Measurements from ENCODE around the gene PAX8. TPM values are rescaled to one million over a fixed set of nuclear protein-coding genes. Genes with fewer than 3 reads are reported as not detected.

Gene PAX8
- total and polyA plus RNA-seq, 10 of the 15 experiments (the other 5 are each of a cell fraction or from before 2014, with no cell fraction given): 0.16 to 2.5 (median 0.97) TPM

DNA sequence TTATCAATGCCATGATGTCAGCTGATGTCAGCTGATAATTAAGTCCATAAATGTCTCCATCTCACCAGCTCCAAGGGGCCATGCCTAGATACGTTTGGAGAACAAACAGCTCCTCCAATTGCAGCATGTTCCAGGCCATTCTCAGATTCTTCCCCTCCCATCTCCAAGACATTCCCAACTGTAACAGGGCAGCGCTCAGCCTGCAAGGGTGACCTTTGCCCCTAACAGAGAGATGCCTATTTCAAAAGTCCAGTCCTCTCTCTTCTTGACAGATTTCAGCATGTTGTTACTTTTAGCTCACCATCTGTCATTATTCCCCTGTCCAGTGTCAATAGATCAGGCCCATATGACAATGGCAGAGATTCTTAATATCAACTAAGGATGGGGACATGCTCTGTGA lies 95.0 kb downstream of the PAX8 start:
- no TSS peak for BruUV-seq (replicated peaks)
- H3K27ac ChIP-seq (ENCODE audit: control insufficient read depth, insufficient read depth): no peak overlapping the region
- ATAC-seq: no peak
- RAD21 ChIA-PET (ENCODE audit: unreplicated experiment): interaction anchor here (0.8 to 1.8 kb wide), 2 partner anchors 8 to 46 kb away, joined by 3 to 4 read pairs; no protein-coding TSS in a partner anchor
- no peaks in the 10 kb centered on the region for H3K27me3 ChIP-seq (replicated peaks in 1 of 2; ENCODE audit: control insufficient read depth in 2 of 2, insufficient read depth in 2 of 2, low read length in 1 of 2)
- no peak for TF ChIP-seq EED (IDR thresholded peaks at IDR 0.05; ENCODE audit: low read depth)
- TF ChIP-seq, protein P1, sequence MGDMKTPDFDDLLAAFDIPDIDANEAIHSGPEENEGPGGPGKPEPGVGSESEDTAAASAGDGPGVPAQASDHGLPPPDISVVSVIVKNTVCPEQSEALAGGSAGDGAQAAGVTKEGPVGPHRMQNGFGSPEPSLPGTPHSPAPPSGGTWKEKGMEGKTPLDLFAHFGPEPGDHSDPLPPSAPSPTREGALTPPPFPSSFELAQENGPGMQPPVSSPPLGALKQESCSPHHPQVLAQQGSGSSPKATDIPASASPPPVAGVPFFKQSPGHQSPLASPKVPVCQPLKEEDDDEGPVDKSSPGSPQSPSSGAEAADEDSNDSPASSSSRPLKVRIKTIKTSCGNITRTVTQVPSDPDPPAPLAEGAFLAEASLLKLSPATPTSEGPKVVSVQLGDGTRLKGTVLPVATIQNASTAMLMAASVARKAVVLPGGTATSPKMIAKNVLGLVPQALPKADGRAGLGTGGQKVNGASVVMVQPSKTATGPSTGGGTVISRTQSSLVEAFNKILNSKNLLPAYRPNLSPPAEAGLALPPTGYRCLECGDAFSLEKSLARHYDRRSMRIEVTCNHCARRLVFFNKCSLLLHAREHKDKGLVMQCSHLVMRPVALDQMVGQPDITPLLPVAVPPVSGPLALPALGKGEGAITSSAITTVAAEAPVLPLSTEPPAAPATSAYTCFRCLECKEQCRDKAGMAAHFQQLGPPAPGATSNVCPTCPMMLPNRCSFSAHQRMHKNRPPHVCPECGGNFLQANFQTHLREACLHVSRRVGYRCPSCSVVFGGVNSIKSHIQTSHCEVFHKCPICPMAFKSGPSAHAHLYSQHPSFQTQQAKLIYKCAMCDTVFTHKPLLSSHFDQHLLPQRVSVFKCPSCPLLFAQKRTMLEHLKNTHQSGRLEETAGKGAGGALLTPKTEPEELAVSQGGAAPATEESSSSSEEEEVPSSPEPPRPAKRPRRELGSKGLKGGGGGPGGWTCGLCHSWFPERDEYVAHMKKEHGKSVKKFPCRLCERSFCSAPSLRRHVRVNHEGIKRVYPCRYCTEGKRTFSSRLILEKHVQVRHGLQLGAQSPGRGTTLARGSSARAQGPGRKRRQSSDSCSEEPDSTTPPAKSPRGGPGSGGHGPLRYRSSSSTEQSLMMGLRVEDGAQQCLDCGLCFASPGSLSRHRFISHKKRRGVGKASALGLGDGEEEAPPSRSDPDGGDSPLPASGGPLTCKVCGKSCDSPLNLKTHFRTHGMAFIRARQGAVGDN (IDR thresholded peaks at IDR 0.05): no peak
- TF ChIP-seq ESRRA (IDR thresholded peaks at IDR 0.05; ENCODE audit: low read length): no peak
- TF ChIP-seq EGR1 (IDR thresholded peaks at IDR 0.05; ENCODE audit: borderline replicate concordance in 1 of 2, low read depth in 2 of 2, low read length in 2 of 2): no peak
- TF ChIP-seq CEBPB (IDR thresholded peaks at IDR 0.05; ENCODE audit: borderline replicate concordance in 1 of 2, low read depth in 2 of 2, low read length in 2 of 2): no peak
- WGBS (ENCODE audit: insufficient coverage, insufficient replicate concordance, low lambda C conversion rate, missing lambda C conversion rate): 97% methylated on average over 2 of the region's 2 CpGs
- in situ Hi-C loops (cut with MboI) (no loop called here), intact Hi-C loops (cut with micrococcal nuclease; ENCODE audit: unreplicated experiment) (no loop called here)
- H3K4me1 ChIP-seq (ENCODE audit: control insufficient read depth, insufficient read depth, low read length): peaks cover 14% of the 10 kb centered on the region
- no peaks in the 10 kb centered on the region for H3K9me3 ChIP-seq (replicated peaks; ENCODE audit: control insufficient read depth, insufficient read depth, low read length)
- SMC1A ChIA-PET (ENCODE audit: uncharacterized antibody, unreplicated experiment): interaction anchor here (1.0 to 1.5 kb wide), 4 partner anchors 9 to 46 kb away, joined by 3 to 5 read pairs (median 4); no protein-coding TSS in a partner anchor
- no peak overlapping the region for H2AFZ ChIP-seq (ENCODE audit: control insufficient read depth, low read depth, low read length)
- H3K79me2 ChIP-seq (ENCODE audit: control insufficient read depth, insufficient read depth, low read length): peaks cover 60% of the 10 kb centered on the region
- CTCF ChIA-PET: interaction anchor here (0.7 to 13.8 kb wide), 10 partner anchors 9 to 207 kb away, joined by 3 to 195 read pairs (median 3); no protein-coding TSS in a partner anchor
- H3K9ac ChIP-seq (ENCODE audit: control insufficient read depth, insufficient read depth, low read length): no peak overlapping the region
- FAIRE-seq: no peak
- POLR2A ChIA-PET: interaction anchor here (1.0 kb wide), 1 partner anchor 10 kb away, joined by 3 read pairs; no protein-coding TSS in a partner anchor
- peaks cover 32 to 41% of the 10 kb centered on the region in 2 experiments for H3K36me3 ChIP-seq (ENCODE audit: control insufficient read depth in 2 of 2, insufficient read depth in 2 of 2, low read length in 1 of 2)
- DNase-seq (ENCODE audit: low read depth, low spot score): no peak
- H4K20me1 ChIP-seq (ENCODE audit: control insufficient read depth, insufficient read depth): peaks cover 25% of the 10 kb centered on the region
- no peak overlapping the region for H3K4me3 ChIP-seq
- 0 out of 2 replicates have a peak overlapping the region, but pooled peaks have one; percentile 1 for H3K4me2 ChIP-seq (ENCODE audit: control insufficient read depth, insufficient read depth)

Measured in GM12878 (cell line).